Right lobe of liver (tissue), 6 donors: Measurements from ENCODE around the gene TNXB. TPM values are rescaled to one million over a fixed set of nuclear protein-coding genes. Genes with fewer than 3 reads are reported as not detected.

ENCODE experiments used
- ATAC-seq, 4 donors: fragments of 200-7000 bp; cut with Tn5 transposase; one replicate each; pipeline ENCODE4 v1.9.1; 2020; ENCODE audit warnings: mild to moderate bottlenecking in 4 of 4, moderate library complexity in 4 of 4
- DNase-seq, 3 donors: peaks; one replicate each; pipeline ENCODE4 v3.0.0-alpha.2; 2020
- H3K27ac ChIP-seq, 3 donors: fragments of 200-600 bp; one replicate each; pipeline ENCODE4 v1.8.0; 2022
- H3K27me3 ChIP-seq, 2 donors: fragments of 200-600 bp; one replicate each; pipeline ENCODE4 v1.8.0; 2022
- H3K36me3 ChIP-seq, 4 donors: fragments of 200-600 bp; sonication (generic) in 1 of 4; one replicate each; pipeline versions ENCODE4 v1.5.1 to v1.8.0; 2017 to 2022; ENCODE audit warnings: control low read depth in 1 of 4
- H3K4me1 ChIP-seq, 4 donors: fragments of 200-600 bp; sonication (generic) in 1 of 4; one replicate each; pipeline versions ENCODE4 v1.5.1 to v1.8.0; 2017 to 2022; ENCODE audit warnings: control low read depth in 1 of 4
- H3K4me3 ChIP-seq, 3 donors: fragments of 200-600 bp; one replicate each; pipeline ENCODE4 v1.8.0; 2022
- H3K9me3 ChIP-seq, 4 donors: fragments of 200-600 bp; sonication (generic) in 1 of 4; one replicate each; pipeline versions ENCODE4 v1.5.1 to v1.8.0; 2017 to 2022; ENCODE audit warnings: control low read depth in 1 of 4
- POLR2A ChIP-seq: fragments of 450-650 bp; IDR thresholded peaks from one replicate; pipeline ENCODE4 v1.6.1; 2017; ENCODE audit warnings: antibody characterized with exemption, mild to moderate bottlenecking
- WGBS: methylation state at CpG from one replicate; pipeline ENCODE4 v1.1.6; 2018; ENCODE audit warnings: low coverage, low lambda C conversion rate; ENCODE audit not compliant: insufficient coverage; ENCODE audit errors: missing lambda C conversion rate; 5-methylcytosine and 5-hydroxymethylcytosine counted together
- intact Hi-C, 2 donors: fragments of 100-400 bp; cut with DNase I; formaldehyde crosslinking; loops; one replicate each; pipeline versions ENCODE4 v1.11.2 to v1.14.1; 2022
- total RNA-seq, 6 experiments: library from RNA; depleted of rRNA in 2 of 6; stranded (reverse); fragments of >200 nt in 2 of 6; fragmentation: NEBNext Ultra II Directional in 3 of 6; extraction: Animal tissue kit (Norgen Biotek cat#: 25700) in 3 of 6; gene quantifications; one replicate each; pipeline versions ENCODE4 v1.1.0 to v1.2.4, GENCODE V29; 2016 to 2023
- TF ChIP-seq, protein P1 (sequence below), 4 donors: fragments of 200-600 bp in 3 of 4; fragments of 450-650 bp in 1 of 4; IDR thresholded peaks; one replicate each; pipeline versions ENCODE4 v1.5.1 to v1.8.0; 2016 to 2022; ENCODE audit warnings: antibody characterized with exemption in 4 of 4, mild to moderate bottlenecking in 2 of 4
- donor health status: DM: no; HTN: yes; CAD: no.
- donor health status: DM: no; HTN: no; CAD: no.
- donor health status: DM: no; HTN: no; CAD: no.
- donor health status: DM: no; HTN: yes; CAD: no.
- donor health status: DM: no; HTN: yes; CAD: no.

TNXB gene
- total RNA-seq, 6 experiments from 2014 or later = 7.2 to 28.3 (median 10.3) TPM

DNA sequence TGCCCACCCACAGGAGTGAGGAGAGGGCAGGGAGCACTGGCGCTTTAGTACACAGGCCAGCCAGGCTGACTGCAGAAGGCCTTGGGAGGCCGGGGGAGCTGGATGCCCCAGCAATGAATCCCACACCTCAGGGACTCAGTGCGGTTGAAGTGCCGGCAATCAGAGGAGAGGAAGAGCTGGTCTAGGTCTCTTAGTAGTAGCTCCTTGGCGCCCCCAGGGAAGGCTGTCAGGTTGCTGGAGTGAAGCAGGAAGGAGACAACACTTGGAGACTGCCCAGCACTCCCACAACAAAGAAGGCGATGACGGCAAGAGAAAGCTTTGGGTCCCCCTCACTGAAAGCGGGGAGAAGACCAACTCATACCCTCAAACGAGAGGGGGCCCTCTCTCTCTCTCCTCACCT lies 8.3 kb upstream of the TNXB start:
- Histone ChIP-seq H3K4me3 (no peak overlapping the region), H3K4me1 (peaks cover 0 to 11% (median 5%) of the 10 kb centered on the region in 4 donors), H3K27me3 (no peaks in the 10 kb centered on the region), H3K27ac (no peak overlapping the region), H3K36me3 (peaks cover 2 to 55% (median 32%) of the 10 kb centered on the region in 4 donors), H3K9me3 (no peaks in the 10 kb centered on the region)
- 100% methylated on average over 2 of the region's 9 CpGs for WGBS
- DNase-seq = no peak
- no peak for ATAC-seq
- intact Hi-C loops = loop anchor here (5.0 kb wide), 2 partner anchors 35 to 40 kb away; partner anchors contain the start of genes PPT2 (in 1 of the 2) and PRRT1 (in 1 of the 2)
- TF ChIP-seq, protein P1, sequence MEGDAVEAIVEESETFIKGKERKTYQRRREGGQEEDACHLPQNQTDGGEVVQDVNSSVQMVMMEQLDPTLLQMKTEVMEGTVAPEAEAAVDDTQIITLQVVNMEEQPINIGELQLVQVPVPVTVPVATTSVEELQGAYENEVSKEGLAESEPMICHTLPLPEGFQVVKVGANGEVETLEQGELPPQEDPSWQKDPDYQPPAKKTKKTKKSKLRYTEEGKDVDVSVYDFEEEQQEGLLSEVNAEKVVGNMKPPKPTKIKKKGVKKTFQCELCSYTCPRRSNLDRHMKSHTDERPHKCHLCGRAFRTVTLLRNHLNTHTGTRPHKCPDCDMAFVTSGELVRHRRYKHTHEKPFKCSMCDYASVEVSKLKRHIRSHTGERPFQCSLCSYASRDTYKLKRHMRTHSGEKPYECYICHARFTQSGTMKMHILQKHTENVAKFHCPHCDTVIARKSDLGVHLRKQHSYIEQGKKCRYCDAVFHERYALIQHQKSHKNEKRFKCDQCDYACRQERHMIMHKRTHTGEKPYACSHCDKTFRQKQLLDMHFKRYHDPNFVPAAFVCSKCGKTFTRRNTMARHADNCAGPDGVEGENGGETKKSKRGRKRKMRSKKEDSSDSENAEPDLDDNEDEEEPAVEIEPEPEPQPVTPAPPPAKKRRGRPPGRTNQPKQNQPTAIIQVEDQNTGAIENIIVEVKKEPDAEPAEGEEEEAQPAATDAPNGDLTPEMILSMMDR (IDR thresholded peaks at IDR 0.05) = no peak
- no peak for TF ChIP-seq POLR2A

DNA sequence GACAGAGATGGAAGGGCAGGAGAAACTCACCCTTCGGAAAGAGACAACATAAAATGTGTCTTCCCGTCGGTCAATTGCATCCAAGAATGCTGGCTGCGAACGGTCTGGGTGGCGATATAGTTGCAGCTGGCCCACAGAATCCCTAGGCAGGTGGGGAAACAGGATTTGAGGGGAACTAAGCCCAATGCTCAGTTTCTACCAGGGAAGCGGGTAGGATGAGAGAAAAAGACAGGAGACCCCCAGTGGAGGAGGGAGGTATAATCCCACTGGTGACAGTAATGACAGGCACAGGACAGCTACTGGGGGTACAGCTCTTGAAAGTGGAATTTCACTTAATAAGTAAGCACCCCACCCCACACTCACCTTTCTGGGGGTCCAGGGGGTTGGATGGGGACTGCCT lies 7.5 kb upstream of the TNXB start:
- peaks cover 2 to 50% (median 30%) of the 10 kb centered on the region in 4 donors for H3K36me3 ChIP-seq
- H3K27me3 ChIP-seq = no peaks in the 10 kb centered on the region
- ATAC-seq (no peak), DNase-seq (no peak)
- 70% methylated on average over 5 of the region's 7 CpGs for WGBS
- H3K4me1 ChIP-seq = peaks cover 0 to 11% (median 5%) of the 10 kb centered on the region in 4 donors
- intact Hi-C loops = loop anchor here (5.0 kb wide), 2 partner anchors 36 to 41 kb away; partner anchors contain the start of genes PPT2 (in 1 of the 2) and PRRT1 (in 1 of the 2)
- TF ChIP-seq, protein P1 (IDR thresholded peaks at IDR 0.05) = peak in 2 of 4 donors; percentile 11 to 22
- no peak for TF ChIP-seq POLR2A
- H3K4me3 ChIP-seq = no peak overlapping the region
- no peaks in the 10 kb centered on the region for H3K9me3 ChIP-seq
- no peak overlapping the region for H3K27ac ChIP-seq

DNA sequence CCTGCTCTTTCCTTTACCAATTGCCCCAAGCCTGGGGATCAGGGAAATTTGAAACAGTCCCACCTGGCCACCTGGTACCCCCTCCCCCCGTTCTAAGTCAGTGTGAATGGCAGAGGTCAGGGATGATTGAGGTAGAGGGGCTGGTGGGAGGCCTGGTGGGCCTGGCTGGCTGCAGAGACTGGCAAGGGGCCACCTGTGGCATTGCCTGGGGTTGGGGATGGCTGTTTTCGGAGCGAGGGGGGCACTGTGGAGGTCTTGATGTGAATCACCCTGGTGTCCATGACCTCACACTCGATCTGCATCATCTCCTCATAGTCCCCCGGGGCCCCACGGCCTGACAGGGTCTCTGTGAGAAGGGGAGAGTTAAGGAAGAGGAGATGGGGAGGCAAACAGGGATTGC lies 6.5 kb upstream of the TNXB start:
- Histone ChIP-seq H3K27ac (no peak overlapping the region), H3K4me1 (peaks cover 0 to 16% (median 5%) of the 10 kb centered on the region in 4 donors), H3K9me3 (no peaks in the 10 kb centered on the region), H3K4me3 (no peak overlapping the region), H3K27me3 (no peaks in the 10 kb centered on the region), H3K36me3 (peaks cover 2 to 39% (median 24%) of the 10 kb centered on the region in 4 donors)
- ATAC-seq (no peak), DNase-seq (no peak)
- intact Hi-C loops = loop anchor here (5.0 kb wide), 2 partner anchors 37 to 42 kb away; partner anchors contain the start of genes PPT2 (in 1 of the 2) and PRRT1 (in 1 of the 2)
- TF ChIP-seq, protein P1 (IDR thresholded peaks at IDR 0.05) = no peak
- no peak for TF ChIP-seq POLR2A
- 89% methylated on average over 6 of the region's 6 CpGs for WGBS

DNA sequence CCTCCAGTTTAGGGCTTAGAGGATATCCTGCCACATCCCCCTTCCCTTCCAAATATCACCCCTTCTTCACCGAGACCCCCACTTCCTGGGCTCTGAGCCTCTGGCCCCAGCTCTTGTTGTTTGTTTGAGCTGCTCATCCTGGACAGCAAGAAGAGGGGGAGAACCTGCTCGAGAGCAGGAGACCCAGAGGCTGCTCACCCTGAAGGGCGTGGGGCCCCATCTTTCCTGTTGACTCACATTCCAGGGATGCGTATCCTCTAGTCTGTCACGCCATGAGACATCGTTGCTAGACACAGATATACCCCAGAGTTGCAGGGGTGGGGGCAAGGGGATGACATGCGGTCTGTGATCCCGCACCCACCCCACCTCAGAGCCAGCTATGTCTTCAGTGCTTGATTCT lies 5.7 kb upstream of the TNXB start:
- Histone ChIP-seq H3K36me3 (peaks cover 2 to 32% (median 21%) of the 10 kb centered on the region in 4 donors), H3K9me3 (no peaks in the 10 kb centered on the region), H3K27ac (no peak overlapping the region), H3K4me1 (peaks cover 0 to 17% (median 5%) of the 10 kb centered on the region in 4 donors), H3K4me3 (no peak overlapping the region), H3K27me3 (no peaks in the 10 kb centered on the region)
- ATAC-seq (no peak), DNase-seq (no peak)
- no peak for TF ChIP-seq POLR2A
- TF ChIP-seq, protein P1 (IDR thresholded peaks at IDR 0.05) = no peak
- intact Hi-C loops = loop anchor here (5.0 kb wide), 2 partner anchors 38 to 43 kb away; partner anchors contain the start of genes PPT2 (in 1 of the 2) and PRRT1 (in 1 of the 2)
- 56% methylated on average over 8 of the region's 8 CpGs for WGBS
